Right ventricle myocardium superior (tissue), 1 donor: ENCODE results near the gene SLC9A3. TPM values are rescaled to one million over a fixed set of nuclear protein-coding genes. Genes with fewer than 3 reads are reported as not detected.

ENCODE experiments used
- ATAC-seq: fragments of 200-7000 bp; cut with Tn5 transposase; one replicate; pipeline ENCODE4 v1.9.1; 2020; ENCODE audit warnings: mild to moderate bottlenecking; ENCODE audit not compliant: poor library complexity
- DNase-seq: peaks from one replicate; pipeline ENCODE4 v3.0.0-alpha.2; 2020
- intact Hi-C: fragments of 100-400 bp; cut with DNase I; formaldehyde crosslinking; loops from one replicate; pipeline ENCODE4 v1.11.2; 2022
- total RNA-seq: library from RNA; stranded (reverse); fragmentation: NEBNext Ultra II Directional; extraction: Animal tissue kit (Norgen Biotek cat#: 25700); gene quantifications from one replicate; pipeline ENCODE4 v1.2.1, GENCODE V29; 2021
- donor health status: DM: no; HTN: yes; CAD: no; lungs with severe emphysema.

The SLC9A3 gene
- total RNA-seq, 1 donor from 2014 or later = 0.91 TPM

DNA sequence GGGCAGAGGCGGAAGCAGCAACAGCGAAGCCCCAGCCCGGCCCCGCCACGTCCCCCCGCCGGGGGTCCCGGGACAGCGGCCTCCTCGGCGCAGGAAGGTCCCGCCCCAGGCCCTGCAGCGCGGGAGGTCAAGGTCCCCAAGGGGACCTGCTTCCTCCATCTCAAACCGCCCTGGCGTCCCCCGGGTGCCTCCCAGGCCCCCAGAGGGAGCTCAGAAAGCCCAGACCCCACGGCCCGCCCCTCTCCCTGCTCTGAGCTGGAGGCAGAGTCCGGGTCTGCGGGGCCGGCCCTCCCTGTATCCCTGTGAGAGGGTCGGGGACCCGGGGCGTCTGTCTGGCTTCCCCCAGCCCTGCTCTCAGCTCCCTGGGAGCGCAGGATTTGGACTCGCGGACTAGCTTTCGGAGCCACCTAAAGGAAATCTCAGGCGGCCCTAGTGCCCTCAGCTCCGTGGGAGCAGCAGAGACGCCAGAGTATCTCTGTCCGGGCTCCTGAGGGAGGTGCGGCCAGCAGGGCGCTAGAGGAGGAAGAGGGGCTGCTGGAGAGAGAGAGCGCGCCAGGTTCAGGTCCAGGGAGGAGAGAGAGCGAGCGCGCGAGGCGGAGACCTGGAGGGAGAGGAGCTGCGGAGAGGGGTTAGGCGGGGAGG is 50.6 kb downstream of the SLC9A3 start:
- ATAC-seq (peak; percentile 16), DNase-seq (peak; percentile 56)
- intact Hi-C loops = no loop called here

DNA sequence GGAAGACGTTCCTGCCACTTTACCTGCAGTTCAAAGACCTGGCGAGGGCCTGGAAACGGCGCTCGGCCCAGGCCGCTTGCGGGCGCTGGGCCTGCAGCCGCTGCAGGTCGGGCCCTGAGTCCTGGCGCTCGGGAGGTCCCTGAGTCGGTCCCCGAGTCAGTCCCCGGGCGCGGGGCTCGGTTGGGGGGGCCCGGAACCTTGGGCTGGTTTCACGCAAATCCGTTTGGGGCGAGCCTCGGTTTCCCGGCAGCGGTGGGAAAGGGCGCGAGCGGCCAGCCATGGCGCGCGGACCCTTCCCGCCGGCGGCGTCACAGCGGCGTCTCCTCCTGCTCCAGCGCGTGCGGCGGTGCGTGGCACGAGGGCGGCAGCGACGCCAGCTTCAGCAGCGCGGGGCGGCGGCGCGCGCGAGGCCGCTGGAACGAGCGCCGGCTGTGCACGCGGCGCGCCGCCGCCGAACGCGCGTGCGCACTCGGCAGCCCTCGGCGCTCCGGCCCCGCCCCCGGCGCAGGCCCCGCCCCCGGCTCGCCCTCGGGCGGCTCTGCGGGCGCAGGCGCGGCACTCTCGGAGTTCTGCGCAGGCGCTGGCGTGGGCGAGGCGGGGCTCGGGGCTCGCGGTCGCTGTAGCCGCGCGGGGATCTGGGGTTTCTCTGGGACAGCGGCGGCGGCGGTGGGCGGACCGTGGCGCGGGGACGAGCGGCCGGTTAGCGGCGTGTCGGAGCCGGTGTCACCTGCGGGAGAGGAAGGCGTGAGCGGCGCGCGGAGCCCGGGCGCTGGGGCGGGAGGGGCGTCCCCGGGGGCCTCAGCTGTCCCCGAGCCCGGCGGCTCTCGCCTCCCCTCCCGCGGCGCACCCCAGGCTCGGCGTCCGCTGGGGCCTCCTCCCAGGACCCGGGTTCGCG is 51.3 kb downstream of the SLC9A3 start:
- intact Hi-C loops = no loop called here
- ATAC-seq = peak; percentile 92

DNA sequence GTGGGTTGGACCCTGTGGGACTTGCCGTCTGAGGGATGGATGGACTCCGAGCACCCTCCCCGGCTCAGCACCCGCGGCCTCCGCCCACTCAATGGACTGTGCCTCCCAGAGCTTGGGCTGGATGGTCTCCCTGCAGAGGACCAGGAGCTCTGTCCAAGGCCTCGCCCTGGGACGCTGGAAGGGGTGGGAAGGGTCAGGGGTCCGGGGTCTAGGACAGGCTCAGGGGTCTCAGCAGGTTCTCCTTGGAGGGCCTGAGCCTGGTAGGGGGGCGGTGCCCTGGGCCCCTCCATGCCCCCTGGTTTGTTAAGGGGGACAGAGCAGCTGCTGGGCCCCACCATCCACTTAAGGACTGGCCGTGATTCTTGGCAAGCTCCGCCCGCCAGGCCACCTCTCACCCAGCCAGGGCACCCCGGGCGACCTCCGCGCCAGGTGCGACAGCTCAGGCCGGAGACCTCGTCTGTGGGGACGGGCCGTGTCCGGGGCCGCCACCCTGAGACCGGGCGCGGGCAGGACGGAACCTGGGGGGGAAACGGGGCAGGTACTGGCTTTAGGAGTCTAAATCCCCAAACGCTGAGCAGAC is 52.1 kb downstream of the SLC9A3 start:
- intact Hi-C loops = no loop called here
- DNase-seq (peak; percentile 59), ATAC-seq (peak; percentile 27)

More for the DNA sequence above, 51.3 kb downstream of the SLC9A3 start:
- peak; percentile 94 for DNase-seq

DNA sequence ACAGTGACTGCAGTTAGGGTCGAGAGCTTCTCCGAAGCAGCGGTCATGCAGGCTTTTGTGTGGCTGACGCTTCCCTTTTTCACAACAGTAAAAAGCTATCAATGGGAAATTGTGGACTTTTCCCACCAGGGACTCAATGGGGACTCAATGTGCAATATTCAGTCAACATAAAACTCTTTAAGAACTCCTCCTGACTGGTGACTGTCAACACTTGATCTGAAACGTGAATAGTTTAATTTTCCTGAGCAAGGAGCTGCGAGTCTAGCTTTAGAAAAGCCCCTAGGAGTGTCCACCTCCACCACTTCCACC is 52.5 kb downstream of the SLC9A3 start:
- no peak for DNase-seq
- ATAC-seq = no peak
- intact Hi-C loops = no loop called here

DNA sequence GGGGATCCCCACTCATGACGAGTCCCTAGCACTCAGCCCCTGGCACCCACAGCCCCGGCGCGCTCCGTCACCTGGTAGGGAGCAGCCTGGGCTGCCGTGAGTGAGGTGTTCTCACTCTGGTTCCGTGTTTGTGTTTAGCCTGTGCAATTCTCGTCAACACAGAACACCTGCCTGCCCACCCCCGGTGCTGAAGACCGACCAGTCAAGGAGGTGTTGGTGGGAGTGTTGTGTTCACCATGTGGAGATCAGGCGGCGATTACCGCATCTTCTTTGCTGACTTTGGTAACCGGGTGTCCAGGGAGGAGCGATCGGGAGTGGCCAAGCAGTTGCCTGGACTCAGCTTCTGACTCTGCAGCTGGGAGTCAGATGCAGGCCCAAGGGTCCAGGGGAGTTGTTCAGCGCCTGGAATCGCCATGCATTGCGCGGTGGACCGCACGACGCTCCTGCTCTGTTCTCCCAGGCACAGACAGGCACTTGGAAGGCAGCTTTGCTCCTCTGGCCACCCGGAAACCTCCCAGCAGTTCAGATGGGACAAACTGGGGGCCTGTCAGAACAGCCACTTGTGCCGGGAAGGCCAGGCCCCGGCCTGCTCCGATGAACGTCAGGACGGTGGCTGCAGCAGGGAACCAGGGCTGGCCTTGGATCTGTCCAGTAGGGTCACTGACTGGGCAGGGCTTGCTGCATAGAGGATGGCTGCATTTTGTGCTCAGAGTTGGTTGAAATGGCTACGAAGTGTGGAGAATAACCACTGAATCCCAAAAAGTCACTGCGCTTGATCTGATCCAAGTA is 53.1 kb downstream of the SLC9A3 start:
- intact Hi-C loops = no loop called here
- ATAC-seq (no peak), DNase-seq (peak; percentile 40)

DNA sequence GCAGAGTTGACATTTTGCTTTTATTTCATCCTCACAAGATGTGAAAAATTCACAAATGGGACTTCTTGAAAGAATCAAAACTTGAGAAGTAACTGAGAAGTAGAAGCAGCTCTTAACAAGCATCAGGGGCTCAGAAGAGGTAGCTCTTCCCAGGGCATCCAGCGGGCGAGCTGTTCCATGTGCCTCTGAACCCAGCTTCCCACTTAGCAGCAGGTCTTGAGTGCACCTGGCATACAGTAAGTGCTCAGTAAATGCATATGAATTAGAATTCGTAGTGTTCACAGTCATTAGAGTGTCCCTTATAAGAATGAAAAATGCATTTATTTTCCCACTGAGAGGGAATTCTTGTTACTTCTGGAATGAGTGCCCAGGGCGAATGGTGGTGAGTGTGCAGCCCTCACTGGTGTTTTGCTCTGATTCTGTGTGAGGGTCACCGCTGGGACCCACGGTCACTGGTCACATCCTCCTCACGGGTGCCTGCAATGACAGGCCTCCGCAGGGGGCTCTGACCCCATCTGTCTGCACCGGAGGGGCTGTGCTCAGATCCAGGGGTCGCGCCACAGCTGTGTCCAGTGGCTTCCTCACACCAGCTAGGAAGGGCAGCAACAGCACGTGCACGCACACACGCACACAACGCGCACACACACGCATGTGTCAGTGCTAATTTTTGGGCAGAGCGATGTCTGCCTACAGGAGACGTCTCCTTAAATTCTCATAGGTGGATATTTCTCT is 54.3 kb downstream of the SLC9A3 start:
- intact Hi-C loops = no loop called here
- peak; percentile 38 for DNase-seq
- ATAC-seq = no peak

DNA sequence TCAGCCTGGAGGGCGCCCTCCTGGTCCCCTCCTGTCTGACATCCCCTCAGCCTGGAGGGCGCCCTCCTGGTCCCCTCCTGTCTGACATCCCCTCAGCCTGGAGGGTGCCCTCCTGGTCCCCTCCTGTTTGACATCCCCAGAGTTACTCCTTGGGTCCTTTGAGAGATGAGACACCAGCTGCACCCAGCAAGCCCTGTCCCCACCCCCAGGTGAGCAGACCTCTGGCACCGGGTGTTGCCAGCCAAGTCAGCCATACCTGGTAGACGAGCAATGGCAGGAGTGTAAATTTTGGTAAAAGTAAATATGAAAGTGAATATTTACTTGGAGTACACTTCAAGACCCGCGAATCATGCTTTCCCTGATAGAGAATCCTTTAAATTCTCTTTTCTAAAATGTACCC is 55.8 kb downstream of the SLC9A3 start:
- no peak for ATAC-seq
- peak; percentile 13 for DNase-seq
- intact Hi-C loops = no loop called here

DNA sequence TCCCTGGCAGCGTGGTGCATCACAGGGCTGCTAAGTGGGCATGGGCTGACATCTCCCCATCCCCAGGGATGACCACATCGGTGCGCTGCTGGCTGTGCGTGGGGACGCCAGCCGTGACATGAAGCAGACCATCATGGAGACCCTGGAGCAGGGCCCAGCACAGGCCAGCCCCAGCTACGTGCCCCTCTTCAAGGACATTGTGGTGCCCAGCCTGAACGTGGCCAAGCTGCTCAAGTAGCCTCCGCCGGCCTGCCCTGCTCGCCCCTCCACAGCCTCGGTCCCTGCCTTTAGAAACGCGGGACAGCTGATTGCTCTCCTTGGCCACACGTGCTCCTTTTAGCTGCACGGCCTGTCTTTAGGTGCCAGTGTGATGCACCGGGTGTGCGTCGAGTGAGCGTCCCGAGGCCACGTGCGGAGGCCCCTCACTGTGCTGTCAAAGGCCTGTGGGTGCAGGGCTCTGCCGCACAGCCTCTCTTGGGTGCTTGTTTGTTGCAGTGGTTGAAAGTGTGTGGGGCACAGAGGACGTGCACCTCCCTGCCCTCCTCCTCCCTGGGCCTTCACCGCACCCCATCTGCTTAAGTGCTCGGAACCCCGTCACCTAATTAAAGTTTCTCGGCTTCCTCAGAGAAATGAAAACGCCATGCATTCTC is 57.5 kb downstream of the SLC9A3 start:
- peak; percentile 31 for DNase-seq
- no peak for ATAC-seq
- intact Hi-C loops = no loop called here

DNA sequence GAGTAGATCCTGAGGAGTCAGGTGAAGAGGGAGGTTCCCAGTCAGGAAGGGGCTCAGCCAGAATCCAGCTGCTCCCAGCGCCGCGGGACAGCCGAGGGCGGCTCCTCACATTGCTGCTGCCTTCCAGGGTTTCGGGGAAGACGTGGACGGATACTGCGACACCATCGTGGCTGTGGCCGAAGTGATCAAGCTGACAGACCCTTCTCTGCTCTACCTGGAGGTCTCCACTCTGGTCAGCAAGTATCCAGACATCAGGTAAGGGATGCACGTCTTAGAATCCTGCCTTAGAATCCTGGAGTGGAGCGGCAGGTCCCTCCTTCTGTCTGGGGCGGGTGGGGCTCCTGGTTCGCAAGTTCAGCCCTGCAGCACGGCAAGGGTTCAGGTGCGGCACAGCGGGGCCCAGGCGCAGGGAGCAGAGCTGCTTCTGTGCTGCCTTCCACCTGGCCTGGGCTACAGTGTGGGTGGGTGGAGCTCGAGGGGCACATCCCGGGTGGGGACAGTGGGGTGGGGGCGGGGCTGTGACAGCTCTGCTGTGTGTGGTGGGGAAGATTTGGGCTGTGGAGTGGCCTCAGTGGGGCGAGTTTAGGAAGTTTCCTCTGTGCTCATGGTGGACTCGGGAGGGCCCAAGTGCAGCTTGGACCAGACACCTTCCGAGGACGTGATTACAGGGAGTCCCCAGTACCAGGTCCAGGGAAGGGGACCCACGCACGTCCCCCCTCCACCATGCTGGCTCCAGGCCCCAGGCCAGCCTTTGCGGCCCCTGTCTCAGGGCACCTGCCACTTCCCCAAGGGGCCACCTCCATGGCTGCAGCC is 58.5 kb downstream of the SLC9A3 start:
- intact Hi-C loops = no loop called here
- ATAC-seq = no peak
- peak; percentile 30 for DNase-seq

DNA sequence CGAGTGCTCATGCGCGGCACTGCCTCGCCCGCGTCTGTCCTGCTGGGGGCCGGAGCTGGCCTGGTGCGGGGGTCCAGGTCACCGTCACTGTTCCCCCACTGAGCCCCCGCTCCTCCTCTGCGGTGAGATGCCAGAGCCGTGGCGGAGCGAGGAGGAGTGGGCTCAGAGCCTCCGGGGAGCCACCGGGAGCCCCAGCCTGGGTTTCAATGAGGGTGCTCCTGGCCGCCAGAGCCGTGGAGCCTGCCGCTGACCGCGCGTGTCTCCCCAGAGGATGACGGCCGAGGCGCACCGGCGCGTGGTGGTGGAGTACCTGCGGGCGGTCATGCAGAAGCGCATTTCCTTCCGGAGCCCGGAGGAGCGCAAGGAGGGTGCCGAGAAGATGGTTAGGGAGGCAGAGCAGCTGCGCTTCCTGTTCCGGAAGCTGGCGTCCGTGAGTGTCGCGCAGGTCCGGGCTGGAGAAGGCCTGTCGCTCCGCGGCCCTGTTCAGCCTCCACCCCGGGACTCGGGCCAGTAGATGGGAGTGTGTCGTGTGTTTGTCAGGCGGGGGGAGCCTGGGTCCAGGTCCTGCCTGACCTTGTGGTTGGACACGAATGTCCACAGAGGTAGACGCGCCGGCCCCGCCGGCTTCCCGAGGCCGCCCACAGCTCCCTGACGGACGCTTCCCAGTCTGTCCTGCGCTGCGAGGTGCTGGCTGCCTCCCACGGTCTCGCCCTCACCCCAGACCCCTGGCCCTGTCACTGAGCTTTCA is 59.2 kb downstream of the SLC9A3 start:
- DNase-seq (peak; percentile 35), ATAC-seq (no peak)
- intact Hi-C loops = no loop called here

DNA sequence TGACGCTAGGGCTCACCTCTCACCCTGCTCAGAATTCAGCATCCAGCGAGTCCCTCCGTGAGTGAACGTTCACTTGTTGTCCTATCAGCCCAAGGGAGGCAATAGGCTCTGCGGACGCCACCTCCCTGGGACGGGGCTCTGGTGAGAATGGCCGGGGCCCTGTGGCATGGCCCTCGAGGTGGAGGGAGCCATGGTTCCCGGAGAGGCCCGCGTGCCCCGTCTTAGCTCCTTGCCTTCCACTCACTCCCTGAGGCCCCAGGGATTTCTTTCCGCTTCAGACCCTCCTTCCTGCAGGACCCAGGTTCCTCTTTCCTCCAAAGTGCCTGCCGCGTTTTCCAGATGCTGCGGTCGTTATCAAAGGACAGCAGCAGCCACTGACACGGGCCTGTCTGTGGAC is 59.8 kb downstream of the SLC9A3 start:
- intact Hi-C loops = no loop called here
- DNase-seq = peak; percentile 29
- ATAC-seq = peak; percentile 21

DNA sequence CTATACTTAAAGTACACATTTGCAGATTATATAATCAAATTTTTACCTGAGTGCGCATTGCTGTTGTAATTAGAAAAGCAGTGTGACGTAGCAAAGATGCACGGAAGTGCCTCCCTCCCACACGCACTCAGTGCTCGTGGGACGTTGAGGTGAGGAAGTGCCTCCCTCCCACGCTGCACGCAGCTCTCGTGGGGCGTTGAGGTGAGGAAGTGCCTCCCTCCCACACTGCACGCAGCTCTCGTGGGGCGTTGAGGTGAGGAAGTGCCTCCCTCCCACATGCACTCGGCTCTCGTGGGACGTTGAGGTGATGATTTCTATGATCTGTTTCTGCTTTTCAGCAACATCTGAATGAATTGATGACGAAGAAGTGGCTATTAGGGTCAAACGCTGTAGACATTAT is 60.3 kb downstream of the SLC9A3 start:
- intact Hi-C loops = no loop called here
- DNase-seq (peak; percentile 43), ATAC-seq (no peak)

DNA sequence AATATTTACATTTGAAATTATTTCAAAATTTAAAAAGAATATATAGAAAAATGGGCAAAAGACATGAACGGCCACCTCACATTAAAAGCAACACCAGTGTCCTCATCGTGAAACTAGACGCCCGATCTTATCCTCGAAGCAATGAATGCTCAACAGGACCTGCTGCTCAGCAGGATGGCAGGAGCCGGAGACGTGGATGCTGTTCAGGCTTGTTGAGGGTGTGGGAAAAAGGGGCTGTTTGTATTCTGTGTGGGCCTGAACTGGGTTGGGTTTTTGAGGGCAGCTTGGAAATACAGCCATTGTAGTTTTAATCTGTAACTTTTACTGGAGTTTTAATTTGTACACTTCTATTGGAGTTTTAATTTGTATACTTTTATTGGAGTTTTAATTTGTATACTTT is 60.9 kb downstream of the SLC9A3 start:
- DNase-seq (no peak), ATAC-seq (no peak)
- intact Hi-C loops = no loop called here

DNA sequence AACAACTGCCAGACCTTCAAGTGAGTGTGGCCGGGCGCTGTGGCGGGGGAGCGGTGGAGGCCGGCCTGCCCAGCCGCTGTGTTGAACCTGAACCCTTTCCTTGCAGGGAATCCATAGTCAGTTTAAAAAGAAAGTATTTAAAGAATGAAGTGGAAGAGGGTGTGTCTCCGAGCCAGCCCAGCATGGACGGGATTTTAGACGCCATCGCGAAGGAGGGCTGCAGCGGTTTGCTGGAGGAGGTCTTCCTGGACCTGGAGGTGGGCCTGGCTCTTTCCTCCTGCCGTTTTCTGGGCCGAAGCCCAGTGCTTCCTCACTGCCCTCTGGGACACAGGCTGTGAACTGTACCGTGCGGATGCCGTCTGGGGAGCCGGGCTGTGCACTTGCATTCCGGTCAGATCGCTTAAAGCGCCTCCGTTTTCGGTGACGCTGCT is 62.2 kb downstream of the SLC9A3 start:
- DNase-seq (peak; percentile 26), ATAC-seq (no peak)
- intact Hi-C loops = no loop called here

DNA sequence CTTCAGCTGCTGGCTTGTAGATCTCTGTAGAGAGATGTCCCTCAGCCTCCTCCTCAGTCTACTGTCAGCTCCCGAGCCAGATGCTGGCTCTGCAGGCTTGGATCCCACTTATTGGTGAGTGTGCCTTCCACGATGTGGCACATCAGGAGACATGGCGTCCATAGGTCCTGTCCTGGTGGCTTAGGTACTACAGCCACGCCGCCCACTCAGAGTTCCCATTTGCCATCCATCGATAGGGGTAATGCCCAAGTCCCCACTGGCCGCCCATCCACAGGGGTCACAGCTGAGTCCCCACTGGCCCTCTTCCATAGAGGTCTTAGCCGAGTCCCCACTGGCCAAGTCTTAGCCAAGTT is 64.0 kb downstream of the SLC9A3 start:
- intact Hi-C loops = no loop called here
- peak; percentile 23 for DNase-seq
- ATAC-seq = no peak

DNA sequence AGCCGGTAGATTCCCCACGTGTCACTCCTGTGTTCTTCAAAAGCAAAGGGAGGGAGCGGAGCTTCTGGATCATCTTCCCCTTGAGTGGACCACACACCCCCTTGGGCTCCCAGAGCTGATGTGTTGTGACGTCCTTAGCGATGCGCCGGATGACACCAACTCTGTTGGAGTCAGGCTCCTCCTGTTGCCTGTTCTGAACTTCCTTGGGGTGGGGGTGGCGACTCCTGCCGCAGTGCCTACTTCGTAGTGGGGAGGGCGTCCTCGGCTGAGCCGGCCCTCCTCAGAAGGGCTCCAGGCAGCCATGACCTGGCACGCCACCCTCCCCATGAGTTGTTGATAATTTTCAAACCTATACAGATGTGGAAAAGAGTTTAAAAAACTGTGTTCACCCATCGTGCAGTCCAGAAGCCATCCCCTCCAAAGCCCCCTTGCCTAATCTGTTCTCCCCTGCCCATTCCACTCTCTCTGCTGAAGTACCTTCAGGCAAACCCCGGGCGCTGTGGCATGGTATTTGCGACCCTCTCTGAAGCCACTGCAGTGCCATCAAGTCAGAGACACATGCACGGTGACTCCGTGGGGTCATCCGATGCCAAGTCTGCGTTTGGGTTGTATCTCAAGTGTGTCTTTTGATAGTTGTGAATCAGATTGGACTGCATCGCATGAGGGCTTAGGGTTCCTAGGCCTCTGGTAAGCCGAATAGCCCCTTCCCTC is 64.5 kb downstream of the SLC9A3 start:
- no peak for ATAC-seq
- peak; percentile 31 for DNase-seq
- intact Hi-C loops = no loop called here
